IPS-11a (cell line): ENCODE measurements around the gene TOMM34.

Experiments
- H3K4me3 ChIP-seq: one replicate; pipeline ENCODE4 v1.5.1; 2013; ENCODE audit warnings: low read depth, low read length, control low read depth

TOMM34 gene

DNA sequence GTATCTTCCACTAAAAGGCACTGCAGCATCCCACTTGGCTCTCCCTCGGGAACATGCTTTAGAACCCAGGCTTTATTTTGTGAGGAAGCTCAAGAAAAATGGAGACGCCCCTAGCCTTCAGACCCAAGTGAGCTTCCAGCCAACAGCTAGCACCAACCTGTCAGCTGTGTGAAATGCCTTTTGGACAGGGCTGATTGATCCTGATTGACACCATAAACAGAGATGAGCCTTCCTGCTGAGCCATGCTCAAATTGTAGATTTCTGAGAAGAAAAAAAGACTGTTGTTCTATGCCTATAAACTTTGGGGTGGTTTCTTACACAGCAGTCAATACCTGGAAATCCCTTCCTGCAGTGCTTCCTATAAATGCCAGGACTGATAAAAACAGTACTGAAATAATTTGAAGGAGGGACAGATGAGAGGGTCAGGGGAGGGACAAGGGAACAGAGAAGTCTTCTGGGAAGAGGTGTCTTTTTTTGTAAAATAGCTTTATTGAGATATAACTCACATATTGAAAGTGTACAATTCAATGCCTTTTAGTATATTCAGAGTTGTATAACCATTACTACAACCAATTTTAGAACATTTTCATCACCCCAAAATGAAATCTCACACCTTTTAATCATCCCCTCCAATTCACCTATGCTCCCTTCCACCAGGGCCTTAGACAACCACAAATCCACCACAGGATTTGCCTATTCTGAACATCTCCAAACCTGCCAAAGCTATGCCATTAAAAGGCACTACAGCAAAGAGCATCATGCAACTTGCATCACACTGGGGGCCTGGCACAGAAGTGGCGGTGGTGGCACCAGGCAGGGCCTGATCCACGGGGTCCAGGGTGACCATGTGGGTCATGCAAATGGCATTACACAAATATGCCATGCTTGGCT lies 3.4 kb upstream of the TOMM34 start:
- no peak overlapping the region for H3K4me3 ChIP-seq

DNA sequence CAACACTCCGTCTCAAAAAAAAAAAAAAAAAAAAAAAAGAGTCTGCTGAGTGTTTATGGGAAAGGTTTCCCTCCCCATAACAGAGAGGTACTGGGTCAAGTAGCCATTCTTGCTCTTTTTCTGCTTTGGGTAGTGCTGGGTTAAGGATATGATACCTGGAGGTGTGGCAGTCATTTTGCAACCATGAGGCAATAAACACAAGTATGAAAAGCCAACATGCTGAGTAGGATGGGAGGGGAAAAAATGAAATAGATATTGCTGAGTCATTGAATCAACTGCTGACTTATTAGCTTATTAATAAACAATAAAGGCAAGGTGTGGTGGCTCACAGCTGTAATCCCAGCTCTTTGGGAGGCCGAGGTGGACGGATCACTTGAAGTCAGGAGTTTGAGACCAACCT lies 2.3 kb upstream of the TOMM34 start:
- H3K4me3 ChIP-seq = no peak overlapping the region

DNA sequence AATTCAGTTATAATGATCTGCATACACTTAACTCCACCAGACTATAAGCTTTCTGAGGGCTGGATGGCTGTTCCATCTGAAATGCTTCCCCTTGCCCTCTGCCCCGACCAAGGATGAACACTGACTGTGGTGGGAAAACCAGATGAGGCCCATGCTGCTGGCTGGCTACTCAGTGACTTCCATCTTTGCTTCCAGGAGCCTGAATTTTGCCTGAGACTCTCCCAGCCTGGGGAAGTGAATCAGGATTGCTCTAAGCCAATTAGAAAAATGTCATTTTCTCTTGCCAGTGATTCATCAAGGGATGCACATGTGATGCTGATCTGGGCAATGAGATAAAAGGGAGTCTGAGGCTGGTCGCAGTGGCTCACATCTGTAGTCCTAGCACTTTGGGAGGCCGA lies 1.7 kb upstream of the TOMM34 start:
- H3K4me3 ChIP-seq = no peak overlapping the region

DNA sequence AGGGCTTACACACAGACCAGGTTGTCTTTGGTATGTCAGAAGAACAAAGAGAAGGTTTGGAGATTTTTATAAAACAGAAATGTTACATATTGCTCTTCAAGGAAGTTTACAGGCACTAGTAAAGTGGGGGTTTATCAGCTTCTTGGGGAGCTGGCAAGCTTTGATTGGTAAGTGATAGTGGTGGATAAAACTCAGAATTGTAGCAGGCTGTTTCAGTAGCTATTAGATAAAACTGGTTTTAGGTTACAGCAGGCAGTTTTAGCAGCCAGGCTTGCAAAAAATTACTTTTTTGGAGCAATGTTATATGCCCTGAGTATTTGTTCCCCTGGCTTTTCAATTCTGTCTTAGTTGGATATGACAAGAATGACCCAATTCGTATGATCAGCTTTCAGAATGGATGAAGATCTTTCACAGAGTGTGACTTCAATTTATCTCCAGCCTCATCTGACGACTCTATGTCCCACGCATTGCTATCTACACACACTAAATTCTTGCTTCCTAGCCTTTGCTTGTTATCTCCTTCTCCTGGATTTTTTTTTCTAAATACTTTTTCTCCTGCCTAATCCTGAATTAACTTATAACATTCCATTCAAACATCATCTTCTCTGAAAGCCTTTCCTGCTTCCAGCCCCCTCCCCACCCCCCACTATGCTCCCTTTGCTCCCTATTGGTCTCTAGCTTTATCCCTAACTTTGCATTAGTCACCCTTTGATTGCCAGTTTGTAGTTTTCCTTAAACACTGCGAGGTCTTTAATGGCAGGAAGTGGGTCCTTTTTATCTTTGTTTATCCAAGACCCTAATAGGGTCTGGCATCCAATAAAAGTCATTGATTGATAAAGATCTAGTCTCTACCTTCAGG lies 1.0 kb upstream of the TOMM34 start:
- H3K4me3 ChIP-seq = no peak overlapping the region

DNA sequence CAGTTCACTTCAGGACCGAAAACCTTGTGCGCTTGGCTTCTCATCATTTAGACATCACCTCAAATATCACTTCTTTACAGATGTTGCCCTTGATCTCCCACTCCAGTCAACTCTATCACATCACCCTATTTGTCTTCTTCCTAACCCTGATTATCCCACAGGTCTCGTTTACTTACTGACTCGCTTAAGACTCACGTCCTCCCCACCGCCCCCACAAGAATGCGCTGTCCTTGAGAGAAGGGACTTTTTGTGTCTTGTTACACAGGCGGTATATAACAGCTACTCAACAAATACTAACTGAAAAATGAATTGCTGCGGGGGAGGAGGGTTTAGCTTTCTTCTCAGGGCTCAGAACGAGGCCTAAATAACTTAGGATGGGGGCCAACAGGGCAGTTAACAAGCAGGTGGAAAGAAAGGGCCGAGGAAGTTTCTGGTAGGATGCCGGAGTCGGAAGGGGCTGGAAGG lies 527 bp downstream of the TOMM34 start:
- peak overlapping the region; percentile 79 for H3K4me3 ChIP-seq

DNA sequence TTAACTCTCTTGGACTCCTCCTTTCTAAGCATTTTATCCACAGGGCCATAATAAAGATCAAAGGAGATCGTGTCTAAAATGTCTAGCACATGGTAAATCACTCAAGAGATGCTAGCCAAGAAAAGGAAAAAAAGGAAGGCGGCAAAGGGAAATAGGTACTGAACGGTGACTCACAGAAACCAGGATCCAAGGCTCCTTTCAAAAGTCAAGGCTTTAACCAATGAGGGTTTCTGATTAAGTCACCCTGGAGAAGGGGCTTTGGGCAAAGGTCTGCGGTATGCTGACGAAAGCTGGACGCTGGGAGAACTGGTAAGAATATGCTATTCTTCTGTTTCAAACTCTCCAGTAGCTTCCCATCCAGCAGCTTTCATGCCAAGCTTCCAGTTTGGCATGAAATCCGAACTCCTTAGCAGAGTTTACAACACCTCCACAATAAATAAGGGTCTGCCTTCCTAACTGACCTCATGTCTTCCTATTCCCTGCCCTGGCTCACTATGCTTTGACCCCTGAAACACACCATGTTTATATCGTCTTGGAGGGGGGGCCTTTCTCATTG lies 1.0 kb downstream of the TOMM34 start:
- H3K4me3 ChIP-seq = peak overlapping the region; percentile 79

DNA sequence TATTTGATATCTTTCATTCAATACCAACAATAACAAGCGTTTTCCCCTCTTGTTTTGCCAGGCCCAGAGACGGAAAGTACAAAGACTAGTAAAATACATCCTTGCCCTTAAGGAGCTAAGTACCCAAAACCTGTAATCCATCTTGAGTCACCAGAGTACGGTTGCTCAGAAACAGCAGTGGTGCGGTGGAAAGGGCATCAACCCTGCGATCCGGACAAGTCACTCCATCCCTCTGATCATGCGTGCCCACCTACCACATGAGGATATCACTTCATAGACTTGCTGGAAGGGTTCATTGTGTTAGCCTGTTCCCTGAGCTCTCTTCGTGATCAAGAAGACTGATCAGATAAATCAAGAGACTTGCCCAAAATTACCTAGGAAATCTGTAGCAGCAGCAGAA lies 1.9 kb downstream of the TOMM34 start:
- no peak overlapping the region for H3K4me3 ChIP-seq

DNA sequence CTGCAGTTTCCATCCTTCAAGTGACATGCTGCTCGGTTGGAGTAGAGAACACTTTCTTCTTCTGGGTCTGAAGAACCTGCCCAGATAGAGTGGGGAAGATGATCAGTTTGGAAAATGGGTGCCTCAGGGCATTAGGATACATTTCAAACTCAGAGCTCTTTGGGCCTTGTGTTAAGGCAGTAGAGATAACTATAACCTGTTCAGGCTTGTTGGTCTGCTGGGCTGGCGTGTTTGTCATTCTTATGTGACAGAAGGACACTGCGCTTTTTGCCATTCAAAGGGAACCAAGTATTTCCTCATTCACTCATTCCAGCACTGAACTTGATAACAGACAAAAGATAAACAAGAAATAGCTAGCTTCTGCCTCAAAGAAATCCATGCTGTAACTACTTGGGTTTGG lies 3.8 kb downstream of the TOMM34 start:
- no peak overlapping the region for H3K4me3 ChIP-seq

DNA sequence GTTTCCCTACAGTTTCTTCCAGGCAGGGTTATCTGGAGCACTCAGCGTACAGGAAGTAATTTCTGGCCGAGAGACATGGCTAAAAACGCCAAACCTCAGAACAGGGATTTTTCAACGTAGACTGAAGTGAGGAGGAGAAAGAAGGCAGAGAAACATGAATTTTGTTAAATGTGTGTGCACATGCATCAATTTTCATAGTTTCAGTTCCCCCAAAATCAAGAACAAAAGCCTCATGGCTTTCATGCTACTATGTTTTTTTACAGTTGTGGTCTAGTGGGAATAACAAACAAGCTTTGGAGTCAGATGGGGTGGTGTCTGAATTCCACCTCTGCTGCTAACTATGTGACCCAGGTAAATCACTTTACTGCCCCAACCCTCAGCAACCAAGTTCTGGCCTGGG lies 4.9 kb downstream of the TOMM34 start:
- no peak overlapping the region for H3K4me3 ChIP-seq

DNA sequence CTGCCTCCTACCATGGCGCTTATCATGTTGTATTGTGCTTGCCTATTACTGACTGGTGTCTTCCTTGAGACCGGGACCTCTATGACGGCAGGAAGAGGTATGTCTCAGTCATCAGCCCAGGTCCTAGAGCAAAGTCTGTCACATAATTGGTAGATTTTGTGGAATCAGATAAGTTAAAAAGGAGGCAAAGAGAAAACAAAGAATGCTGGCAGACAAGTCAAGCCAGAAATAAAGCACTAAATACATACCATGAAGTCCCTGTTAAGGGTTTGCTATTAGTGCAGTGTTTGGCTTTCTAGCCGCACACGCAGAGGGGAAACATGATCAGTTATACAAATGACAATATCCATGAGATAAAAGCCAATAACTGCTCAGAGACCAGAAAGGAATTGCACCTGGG lies 6.0 kb downstream of the TOMM34 start:
- H3K4me3 ChIP-seq = no peak overlapping the region

DNA sequence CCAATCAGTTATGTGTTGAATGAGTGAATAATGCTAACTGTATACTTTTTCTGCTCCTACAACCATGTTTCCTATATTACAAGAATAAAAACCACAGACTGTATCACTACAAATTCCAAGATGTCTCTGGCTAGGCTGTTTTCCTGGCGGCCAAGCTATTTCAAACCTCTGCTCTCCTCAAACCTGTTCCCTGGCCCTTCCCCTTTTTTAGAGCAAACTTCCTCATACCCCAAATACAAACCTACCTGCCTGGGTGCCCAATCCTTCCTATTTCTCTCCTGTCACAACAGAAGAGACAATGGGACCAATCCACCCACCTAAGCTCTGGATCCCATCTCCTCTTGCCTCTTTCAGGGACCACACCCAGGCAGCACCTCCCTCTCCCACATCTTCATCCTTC lies 7.5 kb downstream of the TOMM34 start:
- no peak overlapping the region for H3K4me3 ChIP-seq

DNA sequence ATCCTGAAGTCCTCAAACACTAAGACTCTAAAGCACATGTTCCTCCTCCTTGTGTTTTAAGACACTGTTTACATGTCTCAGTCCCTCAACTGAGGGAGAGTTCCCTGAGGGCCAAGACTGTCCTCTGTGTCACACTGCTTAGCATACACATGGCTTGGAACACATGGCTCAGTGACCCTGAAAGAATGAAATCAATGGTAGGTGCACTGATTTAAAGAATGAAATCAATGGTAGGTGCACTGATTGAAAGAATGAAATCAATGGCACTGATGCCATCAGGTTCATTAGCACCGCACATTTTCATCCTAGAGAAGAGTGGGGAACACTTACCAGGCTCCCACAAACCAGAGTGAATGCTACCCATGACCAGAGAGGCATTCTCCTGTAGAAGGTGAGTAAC lies 9.8 kb downstream of the TOMM34 start:
- H3K4me3 ChIP-seq = no peak overlapping the region

DNA sequence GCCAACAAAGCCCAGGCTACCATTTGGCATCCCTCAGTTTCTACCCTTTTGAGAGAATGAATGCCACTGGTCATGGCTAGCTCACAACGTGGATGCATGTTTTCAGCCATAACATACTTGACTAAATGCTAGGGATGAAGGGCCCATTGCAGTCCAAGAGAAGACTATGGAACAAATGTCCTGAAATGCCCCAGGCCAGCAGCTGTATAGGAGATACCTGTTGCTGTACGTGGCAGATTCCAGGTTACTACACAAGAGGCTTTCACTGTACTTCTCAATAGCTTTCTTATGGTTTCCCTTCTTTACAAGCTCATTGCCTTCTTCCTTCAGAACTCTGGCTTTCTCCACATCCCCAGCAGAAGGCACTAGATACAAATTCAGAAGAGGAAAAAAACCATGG lies 11.7 kb downstream of the TOMM34 start:
- no peak overlapping the region for H3K4me3 ChIP-seq

DNA sequence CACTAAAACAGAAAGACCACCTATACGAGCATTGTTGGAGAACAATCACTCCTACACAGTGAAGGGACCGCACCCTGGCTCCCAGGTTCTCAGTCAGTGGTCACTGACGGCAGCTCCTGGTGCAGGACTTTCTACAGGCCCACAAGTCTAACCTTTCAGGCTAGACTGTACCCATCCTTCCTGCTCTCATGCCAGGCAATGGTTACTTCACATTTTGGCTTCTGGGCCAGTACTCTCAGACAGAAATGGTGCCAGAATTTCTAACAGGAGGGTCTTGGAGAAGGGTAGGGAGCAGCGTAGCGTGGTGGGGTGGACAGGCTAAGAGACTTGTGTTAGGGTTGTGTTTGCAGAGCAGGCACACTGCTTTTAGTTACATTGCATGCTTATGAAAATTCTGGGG lies 12.1 kb downstream of the TOMM34 start:
- no peak overlapping the region for H3K4me3 ChIP-seq

DNA sequence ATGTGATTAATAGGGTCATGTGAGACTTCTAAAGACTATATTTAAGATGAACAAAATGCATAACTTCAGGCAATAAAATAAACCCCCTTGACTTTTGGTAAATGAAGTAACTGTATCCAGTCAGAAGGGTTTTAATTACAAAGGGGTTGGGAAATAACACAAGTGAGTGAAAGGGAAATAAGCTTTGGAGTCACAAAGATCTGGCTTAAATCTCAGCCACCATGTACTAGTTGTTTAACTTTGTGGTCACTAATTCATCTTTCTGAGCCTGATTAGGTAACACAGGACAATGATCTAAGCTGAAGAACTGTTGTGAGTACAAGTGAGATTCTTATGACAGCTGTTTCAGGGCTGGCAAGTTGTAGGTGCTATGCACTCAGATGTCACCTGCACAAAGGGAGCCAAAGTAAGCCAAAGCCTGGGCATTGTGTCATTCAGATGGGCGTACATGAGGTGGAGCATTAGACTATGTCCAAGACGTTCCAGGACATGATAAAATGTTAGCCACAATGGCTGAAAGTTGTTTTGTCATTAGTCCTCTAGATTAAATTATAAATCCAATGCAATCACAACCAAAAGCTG lies 13.8 kb downstream of the TOMM34 start:
- no peak overlapping the region for H3K4me3 ChIP-seq

DNA sequence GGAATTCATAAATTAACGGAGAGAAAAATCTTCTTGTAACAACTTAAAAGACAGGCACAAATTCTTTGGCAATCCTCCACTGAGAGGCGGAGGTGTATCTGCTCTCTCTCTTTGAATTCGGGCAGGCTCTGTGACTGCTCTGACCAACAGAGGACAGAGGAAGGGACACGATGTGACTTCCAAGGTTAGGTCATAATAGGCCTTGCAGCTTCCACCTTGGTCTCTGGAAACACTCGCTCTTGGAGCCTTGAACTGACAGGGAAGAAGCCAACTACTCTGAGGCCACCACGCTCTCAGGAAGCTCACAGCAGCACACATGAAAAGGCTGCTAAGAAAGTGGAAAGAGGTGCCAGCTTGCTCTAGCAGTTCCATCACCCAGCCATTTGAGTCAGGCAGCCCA lies 14.9 kb downstream of the TOMM34 start:
- no peak overlapping the region for H3K4me3 ChIP-seq

DNA sequence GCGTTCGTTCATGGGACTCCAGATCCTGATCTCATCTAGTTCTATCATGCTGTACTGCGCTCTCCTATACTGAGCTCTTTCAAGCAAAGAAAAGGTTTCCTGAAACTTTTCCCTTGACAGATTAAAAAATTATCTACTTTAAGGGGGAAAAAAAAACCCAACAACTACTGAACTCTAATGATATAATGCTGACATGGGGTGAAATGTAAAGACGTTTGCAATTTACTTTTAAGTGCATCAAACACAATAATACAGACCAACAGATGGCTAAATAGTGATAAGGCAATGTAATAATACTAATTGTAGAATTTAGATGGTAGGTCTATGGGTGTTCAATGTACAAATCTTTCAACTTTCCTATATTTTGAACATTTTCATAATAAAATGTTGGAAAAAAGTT lies 16.4 kb downstream of the TOMM34 start:
- no peak overlapping the region for H3K4me3 ChIP-seq

DNA sequence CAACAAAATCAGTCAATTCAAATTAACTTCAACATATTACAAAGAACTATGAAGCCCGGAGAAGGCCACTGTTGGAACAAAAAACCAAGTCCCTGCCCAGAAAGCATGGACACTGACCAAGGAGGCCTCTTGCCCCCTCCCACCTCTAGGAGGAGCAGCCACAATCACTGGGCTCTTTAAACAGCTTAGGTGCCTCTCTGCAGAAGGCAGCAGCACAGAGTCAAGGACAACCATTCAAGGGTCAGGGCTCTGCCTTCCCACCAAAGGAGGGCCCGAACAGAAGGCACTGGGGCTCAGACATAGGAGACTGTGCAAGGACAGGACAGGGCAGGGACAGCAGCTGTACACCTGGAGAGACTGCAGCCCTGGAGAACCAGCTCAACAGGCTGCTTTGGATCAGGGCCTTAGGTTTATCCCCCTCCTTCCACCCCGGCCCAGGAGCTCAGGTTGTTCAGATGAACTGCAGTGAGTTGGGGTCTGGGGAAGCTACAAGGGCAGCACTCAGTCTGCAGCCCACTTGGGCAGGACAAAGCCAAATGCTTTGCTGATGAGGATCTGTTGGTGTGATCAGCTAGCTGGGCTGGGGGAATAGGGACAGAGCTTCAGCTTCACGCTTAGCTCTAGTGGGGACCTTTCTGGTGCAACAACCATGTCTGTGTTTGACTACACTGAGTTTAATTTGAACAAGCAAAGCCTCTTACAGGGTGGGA lies 17.8 kb downstream of the TOMM34 start:
- H3K4me3 ChIP-seq = no peak overlapping the region

DNA sequence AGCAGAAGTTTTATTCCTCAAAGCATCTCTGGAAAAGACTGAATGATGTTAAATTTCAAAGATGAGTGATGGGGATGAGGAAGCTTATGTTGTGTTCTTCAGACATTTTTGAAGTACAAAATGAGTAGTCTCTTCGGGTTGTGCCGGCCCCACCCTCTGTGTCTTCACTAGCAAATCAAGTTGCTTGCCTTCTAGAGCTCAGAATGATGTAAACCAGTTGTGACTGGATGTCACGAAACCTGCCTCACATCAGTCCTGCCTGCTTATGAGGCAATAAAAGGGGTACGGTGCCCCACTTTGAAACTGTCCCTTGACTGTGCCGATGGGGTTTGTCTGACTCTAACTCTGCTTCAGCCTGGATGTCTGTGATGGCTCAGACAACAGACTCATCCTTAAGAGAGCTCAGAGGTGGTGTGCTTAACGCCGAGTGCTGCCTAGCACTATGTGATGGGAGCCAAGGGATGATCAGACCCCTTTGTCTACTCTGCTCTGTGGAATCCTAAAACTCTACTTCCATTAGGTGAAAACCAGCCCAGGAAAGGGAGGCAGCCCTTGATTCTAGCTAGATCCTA lies 19.0 kb downstream of the TOMM34 start:
- no peak overlapping the region for H3K4me3 ChIP-seq

DNA sequence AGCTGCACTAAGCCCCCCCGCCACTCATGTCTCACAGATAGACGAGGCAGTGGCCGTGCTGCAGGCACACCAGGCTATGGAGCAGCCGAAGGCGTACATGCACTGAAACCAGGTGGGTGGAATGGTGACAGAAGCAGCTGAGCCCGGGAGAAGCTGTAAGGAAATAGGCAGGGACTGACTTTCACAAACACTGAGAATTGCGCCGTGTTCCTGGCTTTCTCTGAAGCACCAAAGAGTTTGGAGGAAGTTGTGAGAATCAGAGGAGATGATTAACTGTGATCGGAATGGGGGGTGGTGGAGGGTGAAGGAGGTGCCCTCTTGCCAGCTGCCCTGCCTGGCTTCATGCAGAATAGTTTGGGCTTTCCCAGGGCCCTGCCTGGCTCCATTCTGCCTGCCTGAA lies 21.6 kb downstream of the TOMM34 start:
- H3K4me3 ChIP-seq = no peak overlapping the region
